ENCODE measurements around the gene PDE9A.
"Not testable (repeated sequence)": the region's sequence is repeated elsewhere in the genome, so short reads cannot be mapped to it uniquely, and the experiment has no call there.

PDE9A gene

GRCh38 chr21:42623694-42624093 is 29.7 kb upstream of the PDE9A start:
- WGBS, 2 experiments = 87 to 91% methylated on average over 7 of the region's 7 CpGs
- Histone ChIP-seq H3K36me3 (ENCODE audit: control insufficient read depth, insufficient read depth, low read length) (no peaks in the 10 kb centered on the region), H3K27ac (ENCODE audit: insufficient read depth, low read depth, low read length, poor library complexity, severe bottlenecking) (no peak overlapping the region), H3K27me3 (ENCODE audit: control insufficient read depth, insufficient read depth, low read length, poor library complexity, severe bottlenecking) (peaks cover 4% of the 10 kb centered on the region), H3K4me1 (ENCODE audit: control insufficient read depth, insufficient read depth, low read length) (peaks cover 19% of the 10 kb centered on the region), H3K4me3 (ENCODE audit: insufficient read depth, low read depth, low read length) (no peak overlapping the region), H3K9me3 (ENCODE audit: control insufficient read depth, low read length) (no peaks in the 10 kb centered on the region)

DNA sequence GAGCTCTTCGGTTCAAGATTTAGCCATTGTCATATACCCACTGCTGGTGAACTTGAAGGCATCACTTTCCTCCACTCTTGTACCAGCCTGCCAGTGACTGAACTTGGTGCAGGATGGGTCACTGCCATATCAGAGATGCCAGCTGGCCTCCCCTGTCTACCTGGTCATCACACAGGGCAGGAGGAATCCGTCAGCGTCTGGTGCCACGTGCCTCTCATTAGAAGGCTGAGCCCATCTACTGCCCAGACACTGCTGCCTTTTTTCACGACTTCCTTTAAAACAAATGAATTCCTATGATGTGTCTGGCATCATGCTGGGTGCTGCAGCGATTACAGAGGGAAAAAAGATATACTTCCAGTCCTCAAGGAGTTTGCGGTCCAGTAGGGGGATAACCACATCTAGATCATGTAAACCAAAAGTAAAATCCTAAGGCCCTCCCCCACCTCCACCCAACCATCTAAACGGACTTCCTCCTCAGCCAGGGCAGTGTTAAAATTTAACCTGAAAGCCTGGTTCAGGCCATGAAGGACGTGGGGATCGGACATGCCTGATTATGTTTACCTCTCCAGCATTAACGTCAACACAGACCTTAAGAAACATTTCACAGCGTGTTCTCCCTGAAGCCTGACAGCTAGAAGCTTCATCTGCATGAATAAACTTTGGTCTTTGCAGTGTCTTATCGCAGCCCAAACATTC is 29.2 kb upstream of the PDE9A start:
- 82 to 83% methylated on average over 13 of the region's 13 CpGs for WGBS, 2 experiments
- Histone ChIP-seq H3K4me1 (ENCODE audit: control insufficient read depth, insufficient read depth, low read length) (peaks cover 19% of the 10 kb centered on the region), H3K36me3 (ENCODE audit: control insufficient read depth, insufficient read depth, low read length) (no peaks in the 10 kb centered on the region), H3K4me3 (ENCODE audit: insufficient read depth, low read depth, low read length) (no peak overlapping the region), H3K9me3 (ENCODE audit: control insufficient read depth, low read length) (no peaks in the 10 kb centered on the region), H3K27ac (ENCODE audit: insufficient read depth, low read depth, low read length, poor library complexity, severe bottlenecking) (no peak overlapping the region), H3K27me3 (ENCODE audit: control insufficient read depth, insufficient read depth, low read length, poor library complexity, severe bottlenecking) (peaks cover 4% of the 10 kb centered on the region)

GRCh38 chr21:42624936-42625335 is 28.5 kb upstream of the PDE9A start:
- peaks cover 4% of the 10 kb centered on the region for H3K27me3 ChIP-seq (ENCODE audit: control insufficient read depth, insufficient read depth, low read length, poor library complexity, severe bottlenecking)
- WGBS, 2 experiments = 80 to 84% methylated on average over 6 of the region's 6 CpGs
- H3K9me3 ChIP-seq (ENCODE audit: control insufficient read depth, low read length) = no peaks in the 10 kb centered on the region
- no peak overlapping the region for H3K27ac ChIP-seq (ENCODE audit: insufficient read depth, low read depth, low read length, poor library complexity, severe bottlenecking)
- H3K4me1 ChIP-seq (ENCODE audit: control insufficient read depth, insufficient read depth, low read length) = peaks cover 19% of the 10 kb centered on the region
- H3K36me3 ChIP-seq (ENCODE audit: control insufficient read depth, insufficient read depth, low read length) = no peaks in the 10 kb centered on the region
- H3K4me3 ChIP-seq (ENCODE audit: insufficient read depth, low read depth, low read length) = no peak overlapping the region

DNA sequence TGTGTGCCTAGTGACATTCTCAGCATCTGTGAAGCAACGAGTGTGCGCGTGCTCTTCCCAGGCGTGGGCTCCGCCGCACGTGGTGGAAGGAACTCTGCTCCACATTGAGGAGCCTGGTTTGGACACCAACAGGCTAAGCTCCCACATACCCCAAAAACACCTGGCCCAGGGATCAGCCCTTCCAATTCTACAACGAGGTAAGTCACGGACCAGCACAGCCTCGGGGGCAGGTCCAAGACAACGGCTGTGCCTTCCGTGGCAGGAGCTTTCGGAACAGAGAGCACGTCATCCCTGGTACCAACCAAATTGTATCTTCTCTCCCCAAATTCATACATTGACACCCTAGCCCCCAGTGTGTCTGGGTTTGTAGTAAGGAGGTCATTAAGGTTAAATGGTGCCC is 27.2 kb upstream of the PDE9A start:
- Histone ChIP-seq H3K36me3 (ENCODE audit: control insufficient read depth, insufficient read depth, low read length) (no peaks in the 10 kb centered on the region), H3K9me3 (ENCODE audit: control insufficient read depth, low read length) (no peaks in the 10 kb centered on the region), H3K4me3 (ENCODE audit: insufficient read depth, low read depth, low read length) (no peak overlapping the region), H3K27ac (ENCODE audit: insufficient read depth, low read depth, low read length, poor library complexity, severe bottlenecking) (no peak overlapping the region), H3K27me3 (ENCODE audit: control insufficient read depth, insufficient read depth, low read length, poor library complexity, severe bottlenecking) (peaks cover 4% of the 10 kb centered on the region), H3K4me1 (ENCODE audit: control insufficient read depth, insufficient read depth, low read length) (peaks cover 16% of the 10 kb centered on the region)
- whole genome bisulfite sequencing, 2 experiments = 94 to 96% methylated on average over 14 of the region's 14 CpGs

GRCh38 chr21:42627527-42628289 is 25.7 kb upstream of the PDE9A start:
- H3K4me3 ChIP-seq (ENCODE audit: insufficient read depth, low read depth, low read length) = no peak overlapping the region
- H3K36me3 ChIP-seq (ENCODE audit: control insufficient read depth, insufficient read depth, low read length) = no peaks in the 10 kb centered on the region
- 92 to 93% methylated on average over 15 of the region's 15 CpGs for WGBS, 2 experiments
- H3K4me1 ChIP-seq (ENCODE audit: control insufficient read depth, insufficient read depth, low read length) = peaks cover 8% of the 10 kb centered on the region
- no peak overlapping the region for H3K27ac ChIP-seq (ENCODE audit: insufficient read depth, low read depth, low read length, poor library complexity, severe bottlenecking)
- no peaks in the 10 kb centered on the region for H3K9me3 ChIP-seq (ENCODE audit: control insufficient read depth, low read length)
- peaks cover 4% of the 10 kb centered on the region for H3K27me3 ChIP-seq (ENCODE audit: control insufficient read depth, insufficient read depth, low read length, poor library complexity, severe bottlenecking)

GRCh38 chr21:42628466-42629061 is 24.9 kb upstream of the PDE9A start:
- H3K4me3 ChIP-seq (ENCODE audit: insufficient read depth, low read depth, low read length); H3K9me3 ChIP-seq (ENCODE audit: control insufficient read depth, low read length); H3K27ac ChIP-seq (ENCODE audit: insufficient read depth, low read depth, low read length, poor library complexity, severe bottlenecking); H3K27me3 ChIP-seq (ENCODE audit: control insufficient read depth, insufficient read depth, low read length, poor library complexity, severe bottlenecking); H3K4me1 ChIP-seq (ENCODE audit: control insufficient read depth, insufficient read depth, low read length); H3K36me3 ChIP-seq (ENCODE audit: control insufficient read depth, insufficient read depth, low read length): not testable (repeated sequence)
- WGBS, 2 experiments = 86 to 90% methylated on average over 2 of the region's 2 CpGs

DNA sequence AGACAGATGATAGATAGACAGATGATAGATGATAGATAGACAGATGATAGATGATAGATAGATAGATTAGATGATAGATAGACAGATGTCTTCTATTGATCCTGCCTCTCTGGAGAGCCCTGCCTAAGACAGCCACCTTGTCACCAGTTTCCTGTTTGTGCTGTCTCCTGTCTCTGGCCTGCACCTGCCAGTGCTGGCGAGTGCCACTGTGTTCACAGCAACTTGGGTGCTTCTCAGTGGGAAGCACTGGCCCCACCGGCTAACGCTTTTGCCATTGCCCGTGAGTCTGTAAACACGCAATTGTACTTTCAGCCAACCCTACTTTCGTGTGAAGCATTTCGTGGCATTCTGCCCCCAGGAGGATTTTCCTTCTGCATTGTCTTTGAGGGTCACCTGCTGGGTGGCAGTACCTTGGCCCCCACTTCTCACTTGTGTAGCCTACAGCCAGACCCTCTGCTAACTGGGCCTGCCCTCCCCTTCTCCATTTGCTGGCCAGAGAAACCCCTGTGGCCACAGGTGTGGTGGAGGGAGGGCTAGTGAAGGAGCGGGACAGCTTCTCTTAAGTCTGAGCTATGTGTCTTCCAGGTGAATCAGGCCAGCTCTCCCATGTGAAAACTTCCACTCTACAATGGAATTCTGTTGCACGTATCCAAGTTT is 23.4 kb upstream of the PDE9A start:
- Histone ChIP-seq H3K4me3 (ENCODE audit: insufficient read depth, low read depth, low read length) (no peak overlapping the region), H3K27me3 (ENCODE audit: control insufficient read depth, insufficient read depth, low read length, poor library complexity, severe bottlenecking) (peaks cover 4% of the 10 kb centered on the region), H3K9me3 (ENCODE audit: control insufficient read depth, low read length) (no peaks in the 10 kb centered on the region), H3K27ac (ENCODE audit: insufficient read depth, low read depth, low read length, poor library complexity, severe bottlenecking) (no peak overlapping the region), H3K36me3 (ENCODE audit: control insufficient read depth, insufficient read depth, low read length) (no peaks in the 10 kb centered on the region), H3K4me1 (ENCODE audit: control insufficient read depth, insufficient read depth, low read length) (peaks cover 4% of the 10 kb centered on the region)
- 85 to 86% methylated on average over 9 of the region's 9 CpGs for whole genome bisulfite sequencing, 2 experiments

DNA sequence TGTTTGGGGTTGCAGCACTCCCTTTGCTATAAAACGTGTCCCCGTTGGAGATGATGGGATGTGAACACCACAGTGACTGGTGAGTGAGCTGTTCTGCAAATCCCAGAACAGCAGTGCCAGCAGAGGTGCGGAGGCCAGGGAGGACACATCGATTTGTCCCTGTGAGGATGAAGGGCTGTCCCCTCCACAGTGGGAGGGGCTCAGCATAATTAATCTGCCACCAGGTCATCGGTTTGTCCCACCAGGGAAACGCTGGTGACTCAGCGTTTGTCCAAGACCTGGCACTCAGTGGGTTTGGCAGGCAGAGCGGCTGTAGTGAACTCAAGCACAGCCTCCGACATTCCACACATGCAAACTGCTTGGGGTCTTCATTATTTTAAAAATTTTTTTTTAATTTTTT is 22.8 kb upstream of the PDE9A start:
- H3K36me3 ChIP-seq (ENCODE audit: control insufficient read depth, insufficient read depth, low read length) = no peaks in the 10 kb centered on the region
- no peak overlapping the region for H3K4me3 ChIP-seq (ENCODE audit: insufficient read depth, low read depth, low read length)
- H3K9me3 ChIP-seq (ENCODE audit: control insufficient read depth, low read length) = no peaks in the 10 kb centered on the region
- WGBS, 2 experiments = 88 to 89% methylated on average over 8 to 9 of the region's 9 CpGs
- H3K27me3 ChIP-seq (ENCODE audit: control insufficient read depth, insufficient read depth, low read length, poor library complexity, severe bottlenecking) = peaks cover 4% of the 10 kb centered on the region
- no peaks in the 10 kb centered on the region for H3K4me1 ChIP-seq (ENCODE audit: control insufficient read depth, insufficient read depth, low read length)
- no peak overlapping the region for H3K27ac ChIP-seq (ENCODE audit: insufficient read depth, low read depth, low read length, poor library complexity, severe bottlenecking)

DNA sequence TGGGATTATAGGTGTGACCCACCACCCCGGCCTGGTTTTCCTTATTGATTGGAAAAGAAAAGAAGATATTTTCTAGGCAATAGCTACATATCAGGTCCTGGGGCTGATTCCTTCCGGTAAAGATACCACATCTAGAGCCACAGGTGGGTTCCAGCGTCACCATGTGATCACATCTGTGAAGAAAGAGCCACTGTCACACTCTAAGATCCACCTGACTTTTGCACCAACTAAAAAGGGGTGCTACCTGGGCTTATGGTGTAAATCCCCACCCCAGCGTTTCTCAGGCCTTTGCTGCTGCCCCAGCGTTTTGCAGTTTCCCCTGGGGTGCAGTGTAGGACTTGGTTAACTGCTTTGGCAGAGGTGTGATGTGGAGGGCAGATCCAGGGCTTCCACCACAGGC is 22.3 kb upstream of the PDE9A start:
- Histone ChIP-seq H3K9me3 (ENCODE audit: control insufficient read depth, low read length) (no peaks in the 10 kb centered on the region), H3K36me3 (ENCODE audit: control insufficient read depth, insufficient read depth, low read length) (no peaks in the 10 kb centered on the region), H3K4me3 (ENCODE audit: insufficient read depth, low read depth, low read length) (no peak overlapping the region), H3K27me3 (ENCODE audit: control insufficient read depth, insufficient read depth, low read length, poor library complexity, severe bottlenecking) (peaks cover 2% of the 10 kb centered on the region), H3K27ac (ENCODE audit: insufficient read depth, low read depth, low read length, poor library complexity, severe bottlenecking) (no peak overlapping the region), H3K4me1 (ENCODE audit: control insufficient read depth, insufficient read depth, low read length) (no peaks in the 10 kb centered on the region)
- 89 to 93% methylated on average over 5 of the region's 5 CpGs for WGBS, 2 experiments

- Histone ChIP-seq H3K27me3 (ENCODE audit: control insufficient read depth, insufficient read depth, low read length, poor library complexity, severe bottlenecking) (no peaks in the 10 kb centered on the region), H3K4me3 (ENCODE audit: insufficient read depth, low read depth, low read length) (no peak overlapping the region), H3K27ac (ENCODE audit: insufficient read depth, low read depth, low read length, poor library complexity, severe bottlenecking) (no peak overlapping the region), H3K36me3 (ENCODE audit: control insufficient read depth, insufficient read depth, low read length) (no peaks in the 10 kb centered on the region), H3K9me3 (ENCODE audit: control insufficient read depth, low read length) (no peaks in the 10 kb centered on the region), H3K4me1 (ENCODE audit: control insufficient read depth, insufficient read depth, low read length) (no peaks in the 10 kb centered on the region)
- WGBS, 2 experiments = 88 to 89% methylated on average over 12 of the region's 12 CpGs
Observed at GRCh38 chr21:42632336-42632751, 21.1 kb upstream of the PDE9A start.
